Measurements from ENCODE around the gene CUEDC1. TPM values are rescaled to one million over a fixed set of nuclear protein-coding genes. Genes with fewer than 3 reads are reported as not detected.
"Not testable (repeated sequence)": the region's sequence is repeated elsewhere in the genome, so short reads cannot be mapped to it uniquely, and the experiment has no call there.

The CUEDC1 gene
- total RNA-seq, 1 donor, result 0.54 TPM

DNA sequence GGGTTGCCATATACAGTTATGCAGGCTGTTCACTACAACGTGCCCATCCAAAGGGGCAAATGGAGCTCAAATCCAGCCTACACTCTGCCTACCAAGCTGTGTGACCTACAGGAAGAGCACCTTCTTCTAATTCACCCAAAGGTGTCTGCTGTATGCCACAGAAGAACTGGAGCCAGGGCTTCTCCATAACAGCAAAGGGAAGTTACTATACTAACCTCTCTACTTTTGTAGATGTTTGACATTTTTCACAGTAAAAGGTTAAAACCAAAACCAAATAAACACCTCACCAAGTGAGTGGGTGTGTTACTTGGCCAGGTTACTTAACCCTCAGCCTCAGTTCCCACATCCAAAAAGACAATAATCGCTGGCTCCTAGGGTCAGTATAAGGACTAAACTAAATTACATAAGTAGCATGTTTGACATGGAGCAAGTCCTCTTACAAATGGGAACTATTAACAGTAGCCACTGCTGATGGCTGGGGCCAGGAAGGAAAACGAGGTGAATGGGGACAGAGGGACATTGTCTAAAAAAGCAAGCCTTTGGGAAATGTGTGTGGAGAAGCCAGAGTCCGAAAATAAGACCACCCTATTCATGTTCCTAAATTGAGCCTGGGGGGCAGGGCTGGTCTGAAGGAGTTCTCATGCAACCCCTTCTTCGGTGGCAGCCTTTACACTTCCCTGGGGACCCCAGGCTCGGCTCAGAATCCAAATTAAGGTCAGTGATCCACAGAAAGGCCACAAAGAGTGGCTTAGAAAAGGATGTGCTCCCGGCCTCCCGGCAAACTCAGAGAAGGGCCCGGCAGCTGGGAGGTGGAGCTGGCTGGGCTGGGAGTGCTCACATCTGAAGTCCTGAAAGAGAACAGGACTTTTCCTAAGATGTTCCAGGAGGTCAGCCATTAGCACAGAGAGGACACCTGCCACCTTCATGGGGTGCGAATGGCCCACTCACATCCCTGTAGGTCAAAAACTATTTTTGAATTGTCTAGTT lies 13.5 kb downstream of the CUEDC1 start:
- DNase-seq (ENCODE audit: low read depth in 2 of 3, low spot score in 2 of 3), result no peak

DNA sequence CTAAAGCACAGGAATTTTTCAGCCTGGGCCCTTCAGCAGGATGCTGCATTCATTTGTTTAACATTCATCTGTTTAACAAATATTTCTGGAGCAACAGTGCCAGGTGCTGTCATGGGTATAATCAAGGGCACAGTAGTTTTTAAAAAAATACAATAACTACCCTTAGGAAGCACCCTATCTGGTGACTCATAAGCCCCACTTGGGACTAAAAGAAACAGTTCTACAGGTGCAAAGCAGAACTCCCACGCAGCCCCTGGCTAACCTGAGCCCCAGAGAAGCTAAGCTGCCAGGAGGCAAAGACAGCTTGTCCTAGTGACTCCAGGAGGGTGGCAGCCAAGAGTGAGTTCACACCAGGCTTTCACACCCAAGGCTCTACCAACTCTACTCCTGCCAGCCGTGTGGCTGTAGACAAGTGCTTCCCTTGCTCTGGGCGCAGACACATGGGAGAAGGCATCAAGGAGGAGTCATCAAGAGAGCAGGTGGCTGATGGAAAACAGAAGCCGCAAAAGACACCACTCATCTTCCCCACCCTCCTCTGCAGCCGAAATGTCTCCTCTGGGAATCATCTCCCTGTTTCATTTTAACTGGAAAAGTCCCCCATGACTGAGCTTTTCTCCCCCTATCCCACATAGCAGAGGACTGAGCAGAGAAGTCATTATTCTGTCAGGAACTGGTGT lies 14.4 kb downstream of the CUEDC1 start:
- no peak for DNase-seq (ENCODE audit: low read depth in 2 of 3, low spot score in 2 of 3)

DNA sequence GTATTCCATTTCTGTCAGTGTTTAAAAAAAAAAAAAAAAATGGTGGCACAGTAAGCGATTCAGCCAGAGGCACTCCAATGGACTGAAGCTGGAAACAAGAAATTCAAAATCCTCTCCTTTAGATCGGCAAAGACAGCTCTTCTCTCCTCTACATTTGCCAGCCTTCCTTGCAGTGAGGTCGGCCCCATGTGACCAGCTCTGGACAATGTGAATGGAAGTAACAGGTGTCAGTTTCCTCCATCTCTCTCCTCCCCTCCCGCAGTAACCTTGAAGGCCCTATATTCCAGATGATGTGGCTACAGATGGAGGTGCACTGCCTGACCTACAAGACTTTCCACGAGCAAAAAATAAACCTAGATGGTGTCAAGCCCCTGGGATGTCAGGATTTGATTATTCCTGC lies 15.0 kb downstream of the CUEDC1 start:
- DNase-seq (ENCODE audit: low read depth in 2 of 3, low spot score in 2 of 3), result no peak

DNA sequence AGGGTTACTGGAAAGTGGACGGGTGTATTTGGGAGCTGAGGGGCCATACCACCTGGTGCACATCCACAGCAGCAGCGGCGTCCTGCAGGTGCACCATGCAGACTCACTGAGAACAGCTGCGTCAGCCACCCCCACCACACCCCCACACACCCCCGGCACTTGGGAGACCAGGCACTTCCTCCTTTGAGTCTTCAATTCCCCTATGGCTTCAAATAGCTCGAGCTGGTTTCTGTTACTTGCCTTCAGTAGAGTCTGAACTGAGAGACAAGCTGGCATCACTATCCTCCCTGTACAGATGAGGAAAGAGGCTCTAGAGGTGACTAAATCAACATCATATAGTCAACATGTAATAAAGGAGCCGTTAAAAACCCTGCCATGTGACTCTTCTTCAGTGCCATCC lies 15.4 kb downstream of the CUEDC1 start:
- DNase-seq (ENCODE audit: low read depth in 2 of 3, low spot score in 2 of 3), result peak in 2 of 3 donors; percentile 84 to 94

DNA sequence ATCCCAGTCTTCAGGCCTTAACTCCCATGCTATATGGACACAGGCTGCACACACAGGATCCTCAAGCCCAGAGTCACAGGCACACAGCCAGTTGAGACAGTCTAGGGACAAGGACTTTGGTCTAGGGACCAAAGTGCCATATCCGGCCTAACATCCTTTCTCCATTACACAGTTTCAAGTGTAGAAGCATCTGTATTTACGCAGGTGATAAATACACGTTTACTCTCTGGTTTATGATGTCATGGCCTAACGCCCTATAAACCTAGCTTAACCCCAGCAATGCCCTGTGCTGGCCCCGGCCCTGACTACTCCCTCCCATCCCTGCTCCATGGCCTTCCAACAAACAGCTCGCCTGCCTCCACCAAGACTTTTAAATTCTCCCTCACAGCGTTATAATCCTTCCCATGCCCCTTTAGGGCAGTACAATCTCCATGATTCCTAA lies 17.1 kb downstream of the CUEDC1 start:
- DNase-seq (ENCODE audit: low read depth in 2 of 3, low spot score in 2 of 3), result no peak

DNA sequence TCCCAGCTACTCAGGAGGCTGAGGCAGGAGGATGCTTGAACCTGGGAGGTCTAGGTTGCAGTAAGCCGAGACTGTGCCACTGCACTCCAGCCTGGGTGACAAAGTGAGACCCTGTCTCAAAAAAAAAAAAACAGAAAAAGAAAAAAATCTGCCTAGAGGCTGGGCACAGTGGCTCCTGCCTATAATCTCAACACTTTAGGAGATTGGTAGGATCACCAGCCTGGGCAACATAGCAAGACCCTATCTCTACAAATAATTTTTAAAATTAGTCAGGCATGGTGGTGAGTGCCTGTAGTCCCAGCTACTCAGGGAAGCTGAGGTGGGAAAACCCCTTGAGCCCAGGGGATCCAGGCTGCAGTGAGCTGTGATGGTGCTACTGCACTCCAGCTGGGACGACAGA lies 17.7 kb downstream of the CUEDC1 start:
- no peak for DNase-seq (ENCODE audit: low read depth in 2 of 3, low spot score in 2 of 3)

DNA sequence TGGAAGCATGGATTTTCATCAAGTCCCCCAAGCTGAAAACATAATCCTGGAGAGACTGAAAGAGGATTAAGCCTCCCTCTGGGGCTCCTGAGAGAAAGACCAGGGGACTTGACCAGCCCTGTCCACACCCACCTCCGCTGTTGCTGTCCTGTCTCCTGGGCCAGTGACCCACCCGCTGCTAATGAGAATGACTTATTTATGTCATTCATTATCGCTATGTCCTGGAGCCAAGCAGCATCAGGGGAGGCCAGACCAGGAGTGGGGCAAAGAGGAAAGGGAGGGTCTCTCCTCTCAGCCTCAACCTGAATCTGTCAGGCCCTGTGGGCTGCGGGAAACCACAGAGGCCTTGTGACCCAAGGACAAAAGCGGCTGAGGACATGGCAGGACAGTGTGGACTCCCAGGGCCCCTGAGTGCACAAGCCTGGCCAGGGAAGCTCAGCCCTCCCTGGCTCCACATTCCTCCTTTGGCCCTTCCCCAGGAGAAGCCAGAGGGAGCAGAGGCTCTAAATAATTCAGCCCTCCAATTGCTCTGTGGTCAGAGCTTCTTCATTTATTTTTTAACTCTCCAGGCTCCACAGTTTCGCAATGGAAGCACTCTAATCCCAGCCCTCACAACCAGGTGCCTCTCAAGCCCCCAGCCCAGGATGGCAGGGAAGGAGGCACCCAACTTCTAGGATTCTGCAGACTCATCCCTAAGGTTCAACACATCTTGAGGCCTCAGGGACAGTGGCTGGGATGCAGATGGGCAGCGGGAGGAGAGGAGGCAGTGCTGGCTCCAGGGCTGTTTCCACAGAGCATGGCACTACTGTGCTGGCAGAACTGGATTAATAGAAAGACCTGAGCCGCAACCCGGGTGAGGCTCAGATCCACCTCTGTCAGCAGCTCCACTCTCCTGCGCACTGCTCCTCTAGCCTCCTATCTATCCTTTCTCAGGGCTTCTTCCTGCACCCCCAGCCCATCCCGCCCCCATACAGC lies 19.1 kb downstream of the CUEDC1 start:
- DNase-seq (ENCODE audit: low read depth in 2 of 3, low spot score in 2 of 3), result peak in 1 of 3 donors; percentile 48

DNA sequence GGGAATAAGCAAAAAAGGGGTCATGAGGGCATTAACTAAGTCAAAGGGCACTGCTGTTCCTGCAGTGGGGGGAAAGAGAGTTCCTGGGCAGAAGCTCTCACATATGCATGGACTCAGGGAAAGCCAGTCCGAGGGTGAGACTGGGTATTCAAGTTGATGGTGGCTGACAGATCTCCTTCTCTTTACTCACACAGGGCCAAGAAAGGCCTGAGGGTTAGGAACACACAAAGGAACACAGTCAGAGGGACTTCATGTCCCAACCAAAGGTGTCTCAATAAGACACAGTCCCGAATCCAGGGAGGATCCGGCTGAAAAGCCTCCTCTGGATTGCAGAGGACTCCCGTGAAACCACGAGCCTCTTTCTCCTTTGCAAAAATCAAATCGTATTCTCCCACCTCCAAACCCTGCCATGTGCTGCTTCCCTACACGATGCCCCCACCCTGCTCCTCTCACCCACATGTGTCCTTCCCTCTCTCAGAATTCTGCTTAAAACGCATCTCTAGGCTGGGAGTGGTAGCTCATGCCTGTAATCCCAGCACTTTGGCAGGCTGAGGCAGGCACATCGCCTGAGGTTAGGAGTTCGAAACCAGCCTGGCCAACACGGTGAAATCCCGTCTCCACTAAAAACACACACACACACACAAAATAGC lies 23.6 kb downstream of the CUEDC1 start:
- no peak for DNase-seq (ENCODE audit: low read depth in 2 of 3, low spot score in 2 of 3)

DNA sequence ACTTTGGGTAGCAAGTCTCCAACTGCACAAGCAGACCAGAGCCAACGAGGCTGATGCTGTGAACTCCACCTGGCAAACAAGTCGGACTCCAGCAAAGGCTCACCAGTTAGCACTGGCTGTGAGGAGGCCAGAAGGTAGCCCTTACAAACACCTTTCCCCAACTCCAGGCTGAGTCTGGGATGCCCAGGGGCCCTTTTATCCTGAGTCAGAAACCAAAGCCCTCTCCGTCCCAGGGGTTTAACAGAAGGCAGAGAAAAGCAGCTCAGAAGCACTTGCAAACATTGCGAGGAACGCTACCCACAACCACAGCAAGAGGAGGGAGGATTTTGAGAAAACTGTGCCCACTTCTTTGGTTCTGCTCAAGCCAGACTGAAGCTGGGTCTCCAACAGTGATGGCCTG lies 25.0 kb downstream of the CUEDC1 start:
- DNase-seq (ENCODE audit: low read depth in 2 of 3, low spot score in 2 of 3), result no peak

DNA sequence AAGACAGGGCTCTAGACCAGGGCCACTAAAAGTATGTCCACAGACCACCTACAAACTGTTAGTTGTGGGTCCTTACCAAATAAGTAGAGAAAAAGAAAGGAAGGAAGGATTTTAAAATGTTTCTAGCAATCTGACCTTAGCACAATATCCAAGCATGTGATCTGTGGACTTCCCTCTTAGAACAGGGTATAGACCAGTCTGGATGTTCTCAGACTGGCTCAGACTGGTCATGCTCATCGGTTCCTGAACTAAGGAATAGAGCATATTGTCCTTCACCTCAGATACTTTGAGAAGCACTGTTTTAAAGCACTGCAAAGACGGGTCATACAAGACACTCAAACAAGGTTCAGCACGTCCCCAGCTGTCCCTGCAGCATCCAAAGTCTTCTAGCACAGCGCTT lies 25.8 kb downstream of the CUEDC1 start:
- DNase-seq (ENCODE audit: low read depth in 2 of 3, low spot score in 2 of 3), result no peak

DNA sequence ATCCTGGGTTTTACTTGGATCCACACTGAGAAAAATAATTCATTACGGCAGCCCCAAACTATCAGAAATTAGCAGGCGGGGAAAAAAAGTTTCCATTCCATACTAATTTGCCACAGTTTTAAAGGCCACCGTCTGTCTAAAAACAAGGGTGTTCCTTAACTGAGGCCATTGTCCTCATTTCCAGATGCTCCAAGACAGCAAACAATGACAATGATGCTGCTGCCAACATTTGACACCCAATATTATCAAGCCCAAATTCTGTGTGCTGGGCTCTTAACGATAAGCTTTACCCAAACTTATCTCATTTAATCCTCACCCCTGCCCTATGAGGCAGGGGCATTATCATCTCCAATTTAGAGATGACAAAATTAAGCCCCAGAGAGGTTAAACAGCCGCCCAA lies 26.3 kb downstream of the CUEDC1 start:
- no peak for DNase-seq (ENCODE audit: low read depth in 2 of 3, low spot score in 2 of 3)

DNA sequence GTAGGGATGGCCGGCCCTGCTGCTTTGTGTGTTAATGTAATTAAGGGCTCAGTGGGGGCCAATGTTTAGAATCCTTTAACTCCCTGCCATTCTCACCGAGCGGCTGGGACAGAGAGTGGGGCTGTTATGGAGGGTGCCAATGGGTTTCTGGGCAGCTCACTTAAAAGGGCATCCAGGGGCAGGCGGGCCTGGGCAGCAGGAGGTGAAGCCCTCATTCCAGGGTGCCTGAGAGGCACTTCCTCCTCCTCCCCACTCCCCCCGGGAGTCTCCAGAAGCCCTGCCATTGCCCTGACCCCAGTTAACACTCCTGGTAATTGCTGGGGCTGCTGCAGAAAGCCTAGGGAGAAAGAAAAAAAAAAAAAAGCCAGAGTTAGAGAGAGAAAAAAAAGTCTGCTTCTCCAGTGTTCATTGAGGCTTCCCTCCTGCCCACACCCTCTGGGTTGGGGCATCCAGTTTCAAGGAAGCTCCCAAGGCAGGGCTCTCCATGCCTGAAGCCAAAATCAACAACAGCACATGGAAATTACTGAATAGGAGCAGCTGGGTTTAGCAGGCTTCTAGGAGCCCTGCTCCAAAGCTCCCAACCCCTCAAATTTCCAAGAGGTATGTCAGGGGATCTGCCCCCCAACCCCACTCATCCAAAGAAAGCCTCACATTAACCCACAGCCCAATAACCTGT lies 28.0 kb downstream of the CUEDC1 start:
- no peak for DNase-seq (ENCODE audit: low read depth in 2 of 3, low spot score in 2 of 3)

DNA sequence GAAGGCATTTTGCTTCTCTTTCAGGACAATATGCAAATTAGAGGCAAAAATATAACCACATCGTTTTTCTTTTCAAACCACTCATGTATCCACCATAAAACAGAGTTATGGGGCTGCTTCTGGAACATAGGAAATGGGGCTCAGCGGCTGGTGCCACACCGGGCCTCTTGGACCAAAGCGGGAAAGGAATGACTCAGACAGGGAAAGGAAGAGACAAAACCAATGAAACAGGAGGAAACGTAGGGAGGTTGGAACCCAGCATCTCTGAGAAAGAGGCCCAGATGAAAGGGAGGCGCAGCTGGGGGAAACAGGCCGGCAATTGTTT lies 28.5 kb downstream of the CUEDC1 start:
- DNase-seq (ENCODE audit: low read depth in 2 of 3, low spot score in 2 of 3), result no peak

DNA sequence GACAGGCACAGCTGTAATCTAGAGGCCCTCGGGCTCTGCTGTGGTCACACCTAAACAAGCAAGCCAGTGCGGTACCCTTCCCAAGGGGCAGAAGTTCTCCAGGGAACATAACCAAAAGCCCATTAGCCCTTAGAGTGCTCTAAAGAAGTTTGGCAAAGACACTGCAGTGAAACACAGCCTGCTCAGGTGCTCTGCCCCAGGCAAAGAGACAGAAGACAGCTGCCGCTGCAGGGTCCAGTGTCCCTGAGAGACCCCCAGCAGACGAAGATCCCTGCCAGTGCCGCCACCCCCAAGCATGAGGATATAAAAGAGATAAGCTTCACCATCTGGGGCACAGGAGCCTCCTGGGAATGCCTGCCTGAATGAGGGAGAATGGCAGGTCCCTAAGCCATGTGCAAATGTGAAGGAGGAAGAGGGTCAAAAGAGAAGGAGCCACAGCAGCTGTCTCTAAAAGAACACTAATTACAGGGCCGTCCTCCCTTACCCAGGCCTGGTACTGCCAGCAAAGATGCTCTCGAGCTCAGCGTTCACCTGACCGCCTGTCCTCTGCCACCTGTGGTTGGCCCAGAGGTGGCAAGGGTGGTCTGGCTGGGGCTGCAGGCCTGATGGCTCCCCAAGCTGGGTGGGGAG lies 29.7 kb downstream of the CUEDC1 start:
- no peak for DNase-seq (ENCODE audit: low read depth in 2 of 3, low spot score in 2 of 3)

DNA sequence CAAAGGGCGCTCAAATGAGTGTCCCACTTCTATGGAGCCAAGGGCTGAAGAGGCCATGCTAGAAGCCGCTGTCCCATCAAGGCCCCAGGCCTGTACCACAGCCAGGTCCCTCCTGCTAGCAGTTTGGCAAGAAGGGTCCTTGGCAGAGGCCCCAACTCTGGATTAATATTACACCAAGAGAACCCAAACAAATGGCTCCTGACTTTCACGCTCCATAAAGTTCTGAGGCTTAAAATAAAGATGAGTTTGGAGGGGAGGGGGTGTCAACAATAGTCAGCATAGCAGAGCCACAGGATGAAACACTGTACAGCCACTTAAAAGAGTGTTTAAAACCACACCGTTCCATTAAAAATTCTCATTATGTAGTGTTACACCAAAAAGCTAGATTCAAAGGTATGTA lies 30.5 kb downstream of the CUEDC1 start:
- DNase-seq (ENCODE audit: low read depth in 2 of 3, low spot score in 2 of 3), result no peak

DNA sequence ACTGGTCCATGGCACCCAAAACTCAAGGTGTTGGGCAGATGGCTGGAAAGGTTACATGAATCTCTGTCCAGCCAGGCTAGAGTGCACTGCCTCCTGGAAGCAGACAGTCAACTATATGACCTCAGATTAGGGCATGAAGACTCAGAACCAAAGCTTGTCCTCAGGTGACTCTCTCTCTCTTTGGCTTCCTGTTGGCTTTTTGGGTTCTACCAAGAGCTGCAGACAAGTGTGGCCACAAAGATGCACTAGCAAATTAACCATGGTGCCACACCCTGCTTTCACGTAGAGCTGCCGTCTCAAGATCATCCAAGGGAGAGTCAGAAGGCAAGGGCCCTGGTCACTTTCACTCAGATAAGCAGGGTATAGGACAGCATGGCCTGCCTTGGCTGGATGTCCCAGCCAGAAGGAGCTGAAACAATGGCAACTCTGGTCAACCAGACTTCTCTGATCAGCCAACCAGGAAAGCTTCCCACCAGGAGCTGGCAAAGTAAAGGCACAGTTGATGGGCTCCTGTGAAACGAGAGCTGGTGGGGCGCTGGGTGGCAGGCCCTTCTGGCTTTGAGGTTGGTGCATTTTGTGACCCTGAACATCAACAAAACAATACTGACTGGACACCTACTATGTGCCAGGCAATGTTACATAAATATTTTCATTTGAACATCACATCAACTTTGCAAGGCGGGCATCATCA lies 31.9 kb downstream of the CUEDC1 start:
- DNase-seq (ENCODE audit: low read depth in 2 of 3, low spot score in 2 of 3), result no peak

DNA sequence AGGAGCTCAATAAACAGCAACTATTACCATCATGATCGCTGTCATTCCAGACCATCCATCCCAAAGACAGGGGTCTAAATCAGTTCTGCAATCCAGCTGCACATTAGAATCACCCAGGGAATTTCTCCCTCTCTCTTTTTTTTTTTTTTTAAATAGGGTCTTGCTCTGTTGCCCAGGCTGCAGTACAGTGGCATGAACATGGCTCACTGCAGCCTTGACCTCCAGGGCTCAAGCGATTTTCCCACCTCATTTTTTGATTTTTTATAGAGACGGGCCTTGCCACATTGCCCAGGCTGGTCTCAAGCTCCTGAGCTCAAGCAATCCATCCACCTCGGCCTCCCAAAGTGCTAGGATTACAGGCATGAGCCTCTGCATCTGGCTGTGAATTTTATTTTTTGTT lies 32.5 kb downstream of the CUEDC1 start:
- not testable (repeated sequence) for DNase-seq (ENCODE audit: low read depth in 2 of 3, low spot score in 2 of 3)

DNA sequence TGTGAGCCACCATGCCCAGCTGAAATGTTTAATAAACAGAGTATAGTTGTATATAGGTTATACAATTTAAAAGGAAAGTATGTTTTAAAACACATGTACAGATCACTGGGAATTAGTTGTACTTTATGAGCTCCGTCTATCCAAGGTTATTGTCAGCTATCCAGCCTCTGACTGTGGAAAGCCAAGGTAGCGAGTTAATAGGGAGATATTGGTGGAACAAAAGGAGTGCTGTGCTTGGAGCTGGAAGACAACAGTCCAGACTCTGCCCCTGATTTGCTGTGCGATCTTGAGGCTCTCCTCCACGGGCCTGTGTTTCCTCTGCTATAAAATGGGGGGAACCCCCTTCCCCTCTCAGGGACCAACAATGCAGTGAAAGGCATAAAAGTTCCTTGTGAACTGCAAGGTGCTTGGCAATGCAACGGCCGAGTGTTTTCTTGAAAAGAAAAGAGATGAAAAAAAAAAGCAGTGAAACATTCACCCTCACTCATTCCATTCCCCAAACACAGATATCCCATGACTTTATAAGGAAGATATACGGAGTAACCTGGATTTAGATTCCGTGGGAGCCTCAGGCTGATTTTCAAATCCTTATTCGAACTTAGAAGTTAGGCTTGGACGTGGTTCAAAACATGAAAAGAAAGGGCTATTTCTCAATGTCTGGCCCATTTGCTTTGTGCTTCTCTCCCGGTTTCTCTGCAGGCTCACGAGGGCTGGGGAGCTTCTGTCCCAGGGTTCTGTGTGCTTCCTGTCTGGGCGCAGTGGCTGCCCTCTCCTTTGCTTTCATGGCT lies 34.1 kb downstream of the CUEDC1 start:
- no peak for DNase-seq (ENCODE audit: low read depth in 2 of 3, low spot score in 2 of 3)

Data from hematopoietic multipotent progenitor cell (in vitro differentiated cells).